Hepatocyte (in vitro differentiated cells): ENCODE data around the gene KIFC1.

Experiments
- EZH2 ChIP-seq: fragments of 200-600 bp; sonication (generic); IDR thresholded peaks from 2 replicates; pipeline ENCODE4 v1.6.1; 2016; ENCODE audit warnings: antibody characterized with exemption, mild to moderate bottlenecking, borderline replicate concordance
- EZH2phosphoT487 ChIP-seq: fragments of 200-600 bp; sonication (generic); IDR thresholded peaks from one replicate; pipeline ENCODE4 v1.6.1; 2018; ENCODE audit warnings: antibody characterized with exemption, mild to moderate bottlenecking, low read depth, moderate library complexity; ENCODE audit not compliant: unreplicated experiment, severe bottlenecking
- TF ChIP-seq, protein P1 (sequence below): fragments of 200-600 bp; sonication (generic); IDR thresholded peaks from 2 replicates; pipeline ENCODE4 v1.5.1; 2016; ENCODE audit warnings: antibody characterized with exemption, mild to moderate bottlenecking; ENCODE audit not compliant: poor library complexity

DNA sequence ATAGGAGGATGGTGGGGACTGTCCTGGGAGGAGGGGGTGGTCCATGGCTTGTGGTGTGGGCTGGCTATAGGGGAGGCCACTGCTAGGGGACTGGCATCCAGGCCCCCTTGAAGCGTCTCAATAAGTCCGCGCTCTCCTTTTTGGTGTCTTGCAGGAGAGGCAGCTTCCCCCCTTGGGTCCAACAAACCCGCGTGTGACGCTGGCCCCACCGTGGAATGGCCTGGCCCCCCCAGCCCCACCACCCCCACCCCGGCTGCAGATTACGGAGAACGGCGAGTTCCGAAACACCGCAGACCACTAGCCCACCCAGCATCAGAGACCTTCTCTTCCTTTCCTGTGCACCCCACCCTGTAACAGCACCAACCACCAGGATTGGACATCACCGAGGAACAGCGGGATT lies 60.0 kb downstream of the KIFC1 start:
- TF ChIP-seq, protein P1, sequence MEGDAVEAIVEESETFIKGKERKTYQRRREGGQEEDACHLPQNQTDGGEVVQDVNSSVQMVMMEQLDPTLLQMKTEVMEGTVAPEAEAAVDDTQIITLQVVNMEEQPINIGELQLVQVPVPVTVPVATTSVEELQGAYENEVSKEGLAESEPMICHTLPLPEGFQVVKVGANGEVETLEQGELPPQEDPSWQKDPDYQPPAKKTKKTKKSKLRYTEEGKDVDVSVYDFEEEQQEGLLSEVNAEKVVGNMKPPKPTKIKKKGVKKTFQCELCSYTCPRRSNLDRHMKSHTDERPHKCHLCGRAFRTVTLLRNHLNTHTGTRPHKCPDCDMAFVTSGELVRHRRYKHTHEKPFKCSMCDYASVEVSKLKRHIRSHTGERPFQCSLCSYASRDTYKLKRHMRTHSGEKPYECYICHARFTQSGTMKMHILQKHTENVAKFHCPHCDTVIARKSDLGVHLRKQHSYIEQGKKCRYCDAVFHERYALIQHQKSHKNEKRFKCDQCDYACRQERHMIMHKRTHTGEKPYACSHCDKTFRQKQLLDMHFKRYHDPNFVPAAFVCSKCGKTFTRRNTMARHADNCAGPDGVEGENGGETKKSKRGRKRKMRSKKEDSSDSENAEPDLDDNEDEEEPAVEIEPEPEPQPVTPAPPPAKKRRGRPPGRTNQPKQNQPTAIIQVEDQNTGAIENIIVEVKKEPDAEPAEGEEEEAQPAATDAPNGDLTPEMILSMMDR, result no peak
- TF ChIP-seq EZH2 (no peak), EZH2phosphoT487 (no peak)
